GM12891 (cell line): Measurements from ENCODE around the gene RTN1.

Source experiments
- DNase-seq: peaks from one replicate; pipeline ENCODE4 v3.0.0; 2011; ENCODE audit warnings: low spot score; ENCODE audit not compliant: insufficient read length
- FAIRE-seq: peaks from 2 replicates; lab custom pipeline; 2011; peaks lifted over from hg19 to GRCh38; lab: Jason Lieb, UNC
- PAX5 ChIP-seq: IDR thresholded peaks from 2 replicates; pipeline ENCODE4 v1.6.1; 2011; ENCODE audit warnings: low read length, moderate library complexity, mild to moderate bottlenecking; ENCODE audit not compliant: insufficient read depth, severe bottlenecking
- POLR2A ChIP-seq: IDR thresholded peaks from 2 replicates; pipeline ENCODE4 v1.6.1; 2011; ENCODE audit warnings: low read depth, low read length, control low read depth
- POLR2AphosphoS5 ChIP-seq: IDR thresholded peaks from 2 replicates; pipeline ENCODE4 v1.6.1; 2011; ENCODE audit warnings: low read depth, low read length, control low read depth
- POU2F2 ChIP-seq: IDR thresholded peaks from 2 replicates; pipeline ENCODE4 v1.6.1; 2011; ENCODE audit warnings: low read depth, mild to moderate bottlenecking, control low read depth, low read length, moderate library complexity
- SPI1 ChIP-seq: IDR thresholded peaks from 2 replicates; pipeline ENCODE4 v1.6.1; 2011; ENCODE audit warnings: low read depth, low read length, control low read depth
- TAF1 ChIP-seq: IDR thresholded peaks from 2 replicates; pipeline ENCODE4 v1.6.1; 2011; ENCODE audit warnings: low read depth, low read length, control low read depth

Gene RTN1

DNA sequence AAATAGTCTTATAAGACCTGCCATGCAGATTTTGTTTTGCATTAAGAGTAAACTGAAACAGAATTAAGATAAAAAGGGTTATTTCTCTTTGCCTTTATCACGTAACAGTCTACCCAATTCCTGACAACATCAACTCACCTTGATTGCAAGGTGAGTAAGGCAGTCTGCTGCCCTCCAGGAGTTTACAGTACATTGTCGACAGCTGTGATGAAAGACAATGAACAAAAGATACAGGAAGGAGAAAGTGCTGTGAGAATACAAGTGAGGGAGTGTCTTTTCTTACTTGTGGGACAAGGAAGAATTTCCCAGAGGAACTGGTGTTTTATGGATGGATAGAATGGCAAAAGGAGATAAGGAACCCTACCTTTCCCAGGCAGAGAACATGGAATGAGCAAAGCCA is 101.0 kb downstream of the RTN1 start:
- FAIRE-seq (no peak), DNase-seq (no peak)
- TF ChIP-seq PAX5 (no peak), POLR2A (no peak), POU2F2 (no peak), POLR2AphosphoS5 (no peak), SPI1 (no peak), TAF1 (no peak)

DNA sequence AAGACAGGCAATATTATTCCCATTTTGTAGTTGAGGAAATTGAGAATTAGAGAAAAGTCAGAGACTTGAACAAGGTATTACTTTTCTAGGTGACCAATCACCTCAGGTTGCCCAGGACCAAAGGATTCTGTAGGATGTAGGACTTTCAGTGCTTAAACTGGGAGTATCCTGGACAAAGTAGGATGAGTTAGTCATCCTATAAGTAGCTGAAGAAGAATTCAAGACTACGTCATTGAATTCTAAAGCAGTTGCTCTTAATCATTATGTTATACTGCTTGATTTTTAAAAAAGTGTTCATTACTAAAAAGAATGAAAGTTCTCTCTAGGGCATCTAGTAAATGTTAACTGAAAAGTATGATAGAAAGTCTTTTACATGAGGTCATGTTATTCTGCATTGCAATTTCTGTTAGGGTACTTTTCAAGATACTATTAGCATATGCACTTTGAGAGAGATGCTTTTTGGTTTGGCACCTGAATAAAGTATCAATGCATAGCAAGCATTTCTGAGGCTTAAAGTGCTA is 101.7 kb downstream of the RTN1 start:
- TF ChIP-seq PAX5 (no peak), POLR2AphosphoS5 (no peak), POLR2A (no peak), TAF1 (no peak), POU2F2 (no peak), SPI1 (no peak)
- no peak for FAIRE-seq
- no peak for DNase-seq

DNA sequence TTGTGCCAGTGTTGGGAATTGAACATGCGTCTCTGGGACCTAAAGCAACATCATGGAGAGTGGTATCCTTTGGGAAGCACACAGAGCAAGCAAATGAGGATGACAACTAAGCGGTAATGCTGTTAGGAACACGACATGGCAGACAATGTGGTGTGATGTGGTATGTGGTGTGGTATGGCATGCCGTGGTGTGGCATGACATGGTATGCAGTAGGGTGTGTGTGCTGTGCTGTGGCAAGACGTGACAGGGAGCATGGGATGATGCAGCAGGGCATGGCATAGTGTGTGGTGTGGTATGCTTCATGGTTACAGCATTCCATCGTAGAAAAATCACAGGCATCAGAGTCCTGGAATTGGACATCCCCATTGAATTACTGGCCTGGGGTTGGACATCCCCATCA is 108.7 kb downstream of the RTN1 start:
- DNase-seq (no peak), FAIRE-seq (no peak)
- TF ChIP-seq TAF1 (no peak), POU2F2 (no peak), SPI1 (no peak), POLR2AphosphoS5 (no peak), PAX5 (no peak), POLR2A (no peak)

DNA sequence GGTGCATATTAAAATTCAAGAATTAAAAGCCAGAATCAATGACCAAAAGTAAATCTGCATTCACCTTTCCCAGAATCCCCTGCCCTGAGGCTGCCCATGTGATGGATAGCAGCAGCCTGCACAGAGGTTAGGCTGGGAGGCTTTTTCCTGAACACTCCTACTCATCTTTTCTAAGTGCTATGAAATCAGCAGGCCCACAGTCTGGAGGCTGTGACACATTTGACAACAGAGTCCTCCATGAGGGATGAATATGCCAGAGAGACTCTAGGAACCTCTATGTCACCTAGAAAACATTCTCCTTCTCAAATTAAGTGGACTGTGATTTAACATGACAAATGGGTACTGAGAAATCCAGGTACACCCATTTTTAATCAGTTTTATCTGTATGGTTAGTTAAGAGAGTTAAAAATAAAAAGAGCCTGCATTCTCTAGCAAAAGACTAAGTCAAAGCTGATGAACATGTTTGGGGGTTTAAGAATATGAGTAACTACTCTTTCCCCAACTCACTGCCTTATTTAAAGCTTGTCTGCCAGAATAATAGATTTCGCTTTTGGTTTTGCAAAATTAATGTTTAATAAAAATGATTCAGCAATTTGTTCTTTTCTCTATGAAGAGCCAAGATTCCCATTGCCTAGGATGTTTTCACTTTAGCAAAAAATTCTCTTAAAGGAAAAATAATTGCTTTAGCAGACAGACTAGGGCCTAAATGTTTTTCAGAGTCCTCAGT is 115.0 kb downstream of the RTN1 start:
- no peak for TF ChIP-seq POU2F2
- TF ChIP-seq POLR2A = no peak
- no peak for TF ChIP-seq TAF1
- TF ChIP-seq POLR2AphosphoS5 = no peak
- no peak for TF ChIP-seq SPI1
- TF ChIP-seq PAX5 = no peak
- no peak for FAIRE-seq
- no peak for DNase-seq

DNA sequence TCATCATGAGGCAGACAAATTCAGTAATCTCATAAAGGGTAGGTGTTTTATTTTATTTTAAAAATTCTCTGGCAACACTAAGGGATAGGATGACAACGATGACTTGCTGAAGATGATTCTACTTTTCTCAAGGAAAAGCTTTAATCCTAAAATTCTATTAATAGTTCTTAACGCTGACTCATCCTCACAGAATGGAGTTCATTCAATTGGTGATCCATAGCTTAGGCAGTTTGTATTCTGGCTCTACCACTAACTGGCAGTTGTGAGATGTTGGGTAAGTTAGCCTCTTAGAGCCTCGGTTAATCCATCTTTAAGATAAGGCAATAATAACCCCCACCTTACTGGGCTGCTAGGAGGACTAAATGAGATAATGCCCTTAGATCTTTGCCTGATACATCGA is 116.3 kb downstream of the RTN1 start:
- DNase-seq (no peak), FAIRE-seq (no peak)
- TF ChIP-seq POLR2A = no peak
- TF ChIP-seq SPI1 = no peak
- TF ChIP-seq PAX5 = no peak
- TF ChIP-seq POU2F2 = no peak
- TF ChIP-seq TAF1 = no peak
- TF ChIP-seq POLR2AphosphoS5 = no peak

DNA sequence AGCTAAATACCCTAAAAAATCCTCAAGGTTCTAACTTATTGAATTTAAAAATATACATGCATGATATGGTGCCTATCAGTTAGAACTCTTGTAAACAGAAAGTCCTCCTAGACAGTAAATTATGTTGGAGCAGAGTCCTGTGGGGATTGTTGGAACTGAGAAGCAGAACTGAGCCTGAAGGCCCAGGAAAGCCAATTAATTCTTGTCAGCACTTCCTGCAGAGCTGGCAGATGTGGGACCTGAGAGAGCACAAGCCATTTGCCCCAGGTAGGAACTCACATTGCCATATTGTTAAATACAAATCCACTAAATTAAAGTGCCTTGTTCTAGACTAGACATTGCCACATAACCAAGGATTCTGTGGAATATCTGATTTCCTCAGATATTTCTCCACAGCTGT is 117.1 kb downstream of the RTN1 start:
- FAIRE-seq (no peak), DNase-seq (no peak)
- TF ChIP-seq PAX5 (no peak), POU2F2 (no peak), SPI1 (no peak), POLR2AphosphoS5 (no peak), POLR2A (no peak), TAF1 (no peak)

DNA sequence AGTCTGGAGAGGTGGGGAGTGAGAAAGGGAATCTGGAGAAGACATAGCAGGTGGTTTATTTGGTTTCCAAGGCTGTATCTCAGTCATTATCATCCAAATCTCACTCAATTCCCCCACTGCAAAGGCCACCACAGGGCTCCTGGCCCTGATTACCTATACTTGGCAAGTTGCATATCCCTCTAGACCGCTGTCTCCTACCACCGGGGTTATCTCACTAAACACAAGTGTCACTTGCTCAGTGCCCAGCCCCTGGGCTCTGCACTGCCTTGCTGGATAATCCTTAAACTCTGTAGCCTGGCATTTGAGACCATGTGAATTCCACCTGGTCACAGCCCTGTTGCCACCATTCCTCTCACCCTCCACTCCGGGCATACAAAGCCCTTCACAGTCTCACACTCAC is 119.0 kb downstream of the RTN1 start:
- DNase-seq = no peak
- TF ChIP-seq POLR2AphosphoS5 (no peak), POLR2A (no peak), POU2F2 (no peak), PAX5 (no peak), SPI1 (no peak), TAF1 (no peak)
- FAIRE-seq = no peak

DNA sequence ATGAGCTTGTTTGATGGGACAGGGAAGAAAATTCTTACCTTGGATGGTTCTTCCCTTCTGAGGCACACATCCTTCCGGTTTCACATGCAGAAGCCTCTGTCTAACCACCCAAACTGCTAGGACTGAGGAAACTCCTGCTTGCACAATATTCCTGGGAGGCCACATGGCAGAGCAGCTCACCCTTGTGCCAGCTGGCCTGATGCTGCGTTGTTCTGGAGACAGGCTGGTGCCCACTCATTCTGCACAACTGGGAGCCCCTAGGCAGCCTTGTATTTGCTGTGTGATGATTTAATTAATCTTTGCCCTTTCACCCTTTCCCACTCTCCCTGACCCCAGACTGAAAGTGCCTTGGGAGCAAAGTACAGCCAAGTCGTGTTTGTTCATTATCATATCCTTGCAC is 130.8 kb downstream of the RTN1 start:
- TF ChIP-seq POLR2AphosphoS5 = no peak
- TF ChIP-seq POU2F2 = no peak
- TF ChIP-seq POLR2A = no peak
- TF ChIP-seq TAF1 = no peak
- TF ChIP-seq PAX5 = no peak
- no peak for TF ChIP-seq SPI1
- FAIRE-seq (no peak), DNase-seq (no peak)

DNA sequence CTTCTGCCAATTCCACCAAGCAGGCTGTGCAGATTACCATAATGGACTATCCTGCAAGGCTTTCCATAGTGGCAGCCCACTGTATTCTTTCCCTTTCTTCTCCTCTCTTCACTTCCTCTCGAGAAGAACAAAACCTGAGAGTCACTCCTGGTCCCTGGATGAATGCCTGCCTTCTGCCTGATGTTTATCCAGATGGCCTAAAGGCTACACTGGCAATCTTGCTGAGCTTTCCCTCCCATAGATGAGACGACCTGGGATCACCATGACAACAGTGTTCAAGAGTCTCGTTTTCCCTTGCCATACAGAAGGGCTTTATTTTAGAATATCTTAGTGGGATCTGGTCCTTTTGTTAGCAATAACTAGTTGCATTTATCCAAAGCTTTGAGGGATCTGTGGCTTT is 142.3 kb downstream of the RTN1 start:
- TF ChIP-seq SPI1 (no peak), TAF1 (no peak), POU2F2 (no peak), POLR2A (no peak), POLR2AphosphoS5 (no peak), PAX5 (no peak)
- no peak for DNase-seq
- no peak for FAIRE-seq
